Transverse colon (tissue), 4 donors: ENCODE measurements around the gene FIG4.

ENCODE experiments used
- POLR2A ChIP-seq: fragments of 450-650 bp; IDR thresholded peaks from one replicate; pipeline ENCODE4 v1.6.1; 2016; ENCODE audit warnings: antibody characterized with exemption, mild to moderate bottlenecking, moderate library complexity
- POLR2AphosphoS5 ChIP-seq, 3 donors: sonication (generic); formaldehyde crosslinking; IDR thresholded peaks; one replicate each; pipeline ENCODE4 v1.6.1; 2016; ENCODE audit warnings: antibody characterized with exemption in 3 of 3
- TF ChIP-seq, protein P1 (sequence below), 5 experiments: fragments of 200-600 bp in 3 of 5; fragments of 450-650 bp in 2 of 5; sonication (generic) in 3 of 5; IDR thresholded peaks; 1 replicate in 2 of 5; 2 replicates in 3 of 5; pipeline ENCODE4 v1.5.1; 2016 to 2017; ENCODE audit warnings: antibody characterized with exemption in 5 of 5, inconsistent platforms in 3 of 5, mild to moderate bottlenecking in 2 of 5, moderate library complexity in 1 of 5

- no peak for TF ChIP-seq POLR2AphosphoS5 (IDR thresholded peaks at IDR 0.05)
- no peak for TF ChIP-seq POLR2A
- TF ChIP-seq, protein P1, sequence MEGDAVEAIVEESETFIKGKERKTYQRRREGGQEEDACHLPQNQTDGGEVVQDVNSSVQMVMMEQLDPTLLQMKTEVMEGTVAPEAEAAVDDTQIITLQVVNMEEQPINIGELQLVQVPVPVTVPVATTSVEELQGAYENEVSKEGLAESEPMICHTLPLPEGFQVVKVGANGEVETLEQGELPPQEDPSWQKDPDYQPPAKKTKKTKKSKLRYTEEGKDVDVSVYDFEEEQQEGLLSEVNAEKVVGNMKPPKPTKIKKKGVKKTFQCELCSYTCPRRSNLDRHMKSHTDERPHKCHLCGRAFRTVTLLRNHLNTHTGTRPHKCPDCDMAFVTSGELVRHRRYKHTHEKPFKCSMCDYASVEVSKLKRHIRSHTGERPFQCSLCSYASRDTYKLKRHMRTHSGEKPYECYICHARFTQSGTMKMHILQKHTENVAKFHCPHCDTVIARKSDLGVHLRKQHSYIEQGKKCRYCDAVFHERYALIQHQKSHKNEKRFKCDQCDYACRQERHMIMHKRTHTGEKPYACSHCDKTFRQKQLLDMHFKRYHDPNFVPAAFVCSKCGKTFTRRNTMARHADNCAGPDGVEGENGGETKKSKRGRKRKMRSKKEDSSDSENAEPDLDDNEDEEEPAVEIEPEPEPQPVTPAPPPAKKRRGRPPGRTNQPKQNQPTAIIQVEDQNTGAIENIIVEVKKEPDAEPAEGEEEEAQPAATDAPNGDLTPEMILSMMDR (IDR thresholded peaks at IDR 0.05) = no peak
Observed at GRCh38 chr6:109852713-109853112, 161.6 kb downstream of the FIG4 start.
